Right lung (tissue), 5 donors: ENCODE measurements around the gene PLEKHA6. TPM values are rescaled to one million over a fixed set of nuclear protein-coding genes. Genes with fewer than 3 reads are reported as not detected.

Experiments used
- DNase-seq, 2 donors: peaks; one replicate each; pipeline ENCODE4 v3.0.0-alpha.2; 2013
- polyA plus RNA-seq, 5 donors: library from polyadenylated mRNA; unstranded; fragments of 120-200 nt; gene quantifications; one replicate each; pipeline versions ENCODE4 v1.2.1 to v1.2.3, GENCODE V29; 2013; ENCODE audit warnings: inconsistent platforms in 1 of 5, low replicate concordance in 1 of 5; ENCODE audit not compliant: insufficient read length in 5 of 5, insufficient read depth in 1 of 5

Gene PLEKHA6
- polyA plus RNA-seq, 5 donors, result 13.9 to 20.4 (median 16.4) TPM

DNA sequence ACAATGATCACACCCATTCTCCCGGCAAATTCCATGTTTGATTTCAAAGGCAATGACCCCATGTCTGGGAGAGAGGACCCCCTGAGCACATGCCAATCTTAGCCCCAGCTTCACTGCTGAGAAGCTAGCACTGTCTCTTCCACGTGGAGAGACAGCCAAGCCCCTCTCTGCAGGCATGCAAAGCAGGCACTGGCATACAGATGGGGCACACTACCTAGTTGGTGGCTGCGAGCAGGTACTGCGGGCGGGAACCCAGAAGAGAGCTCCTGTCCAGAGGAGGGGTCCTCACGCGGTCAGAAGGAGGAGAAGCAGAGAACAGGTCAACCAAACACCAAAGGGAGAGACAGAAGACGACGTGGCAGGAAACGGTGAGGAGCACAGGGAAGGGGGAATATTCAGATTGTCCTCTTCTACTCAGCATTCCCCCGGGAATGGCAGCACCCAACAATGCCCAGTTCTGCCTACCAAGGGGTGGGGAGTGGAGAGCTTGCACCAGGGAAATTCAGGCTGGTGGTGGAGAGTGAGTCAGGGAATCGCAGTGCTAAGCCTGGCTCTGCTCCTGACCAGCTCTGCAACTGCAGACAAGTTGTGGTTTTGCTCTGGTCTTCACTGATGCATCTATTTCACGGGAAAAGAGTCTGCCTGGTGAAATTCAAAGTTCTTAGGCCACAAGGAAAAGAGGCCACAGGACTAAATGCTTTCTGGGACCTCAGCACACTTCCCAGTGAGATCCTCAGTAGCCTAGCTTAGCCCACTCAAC lies 97.8 kb downstream of the PLEKHA6 start:
- DNase-seq, result no peak

GRCh38 chr1:204261266-204261665 lies 98.5 kb downstream of the PLEKHA6 start:
- DNase-seq, result no peak

DNA sequence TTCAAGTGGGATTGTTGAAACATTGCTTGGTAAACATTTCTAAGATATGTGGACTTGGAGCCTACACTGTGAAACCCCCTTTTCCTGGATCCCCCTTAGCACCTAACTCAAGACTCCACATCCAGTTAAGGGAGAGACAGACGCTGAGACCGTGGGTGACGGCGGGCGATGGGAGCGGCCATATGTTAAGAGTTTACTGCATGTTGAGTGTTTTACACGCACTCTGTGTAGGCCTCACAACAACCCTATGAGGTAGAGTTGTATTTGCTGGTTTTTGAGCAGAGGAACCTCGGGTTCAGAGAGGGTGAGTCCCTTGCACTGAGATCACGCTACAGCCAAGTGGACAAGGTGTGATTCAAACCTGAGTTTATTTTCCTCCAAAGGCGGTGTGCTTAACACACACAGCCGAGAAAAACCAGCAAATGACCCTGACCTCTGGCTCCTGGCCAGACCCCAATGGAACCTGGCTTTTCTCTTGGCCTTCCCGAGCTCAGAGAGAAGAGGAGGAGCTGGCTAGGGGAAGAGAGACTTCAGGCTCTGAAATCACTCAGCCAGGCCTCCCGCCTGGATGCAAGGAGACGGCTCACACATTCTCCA lies 99.0 kb downstream of the PLEKHA6 start:
- DNase-seq, result no peak

DNA sequence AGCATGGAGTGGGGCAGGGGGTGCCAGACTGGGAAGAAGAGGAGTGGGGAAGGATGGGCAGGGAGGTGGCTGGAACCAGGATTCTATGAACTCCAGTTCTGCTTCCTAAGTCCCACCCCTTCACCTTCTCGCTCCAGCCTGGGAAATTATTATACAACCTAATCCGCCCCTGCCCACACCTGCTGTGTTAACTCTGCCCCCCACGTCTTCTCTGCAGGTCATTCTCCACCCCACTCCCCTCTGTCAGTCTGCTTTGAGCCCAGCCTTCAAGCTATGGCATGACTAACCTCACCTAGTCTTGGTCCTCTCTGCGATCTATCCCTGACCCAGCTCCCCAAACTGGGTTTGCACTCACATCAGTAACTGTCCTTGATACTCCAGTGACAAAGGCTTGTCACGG lies 99.9 kb downstream of the PLEKHA6 start:
- no peak for DNase-seq

DNA sequence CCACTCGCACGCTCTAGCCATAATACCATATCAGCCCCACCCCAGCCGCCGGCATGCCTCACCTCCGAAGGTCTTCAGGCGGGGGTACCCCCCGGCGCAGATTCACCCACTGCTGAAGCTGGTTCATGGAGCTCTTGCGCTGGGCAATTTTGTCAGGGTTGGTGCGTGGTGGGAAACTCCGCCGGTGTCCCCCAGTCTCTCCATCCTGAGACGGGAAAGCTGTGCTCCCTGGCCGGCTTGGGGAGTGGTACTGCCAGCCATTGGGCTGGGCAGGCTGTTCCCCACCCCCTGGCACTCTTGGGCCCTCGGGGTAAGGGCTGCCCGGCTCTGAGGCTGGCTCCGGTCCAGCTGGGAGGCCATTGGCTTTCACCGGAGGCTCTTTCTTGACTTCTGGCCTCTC lies 100.5 kb downstream of the PLEKHA6 start:
- DNase-seq, result no peak

DNA sequence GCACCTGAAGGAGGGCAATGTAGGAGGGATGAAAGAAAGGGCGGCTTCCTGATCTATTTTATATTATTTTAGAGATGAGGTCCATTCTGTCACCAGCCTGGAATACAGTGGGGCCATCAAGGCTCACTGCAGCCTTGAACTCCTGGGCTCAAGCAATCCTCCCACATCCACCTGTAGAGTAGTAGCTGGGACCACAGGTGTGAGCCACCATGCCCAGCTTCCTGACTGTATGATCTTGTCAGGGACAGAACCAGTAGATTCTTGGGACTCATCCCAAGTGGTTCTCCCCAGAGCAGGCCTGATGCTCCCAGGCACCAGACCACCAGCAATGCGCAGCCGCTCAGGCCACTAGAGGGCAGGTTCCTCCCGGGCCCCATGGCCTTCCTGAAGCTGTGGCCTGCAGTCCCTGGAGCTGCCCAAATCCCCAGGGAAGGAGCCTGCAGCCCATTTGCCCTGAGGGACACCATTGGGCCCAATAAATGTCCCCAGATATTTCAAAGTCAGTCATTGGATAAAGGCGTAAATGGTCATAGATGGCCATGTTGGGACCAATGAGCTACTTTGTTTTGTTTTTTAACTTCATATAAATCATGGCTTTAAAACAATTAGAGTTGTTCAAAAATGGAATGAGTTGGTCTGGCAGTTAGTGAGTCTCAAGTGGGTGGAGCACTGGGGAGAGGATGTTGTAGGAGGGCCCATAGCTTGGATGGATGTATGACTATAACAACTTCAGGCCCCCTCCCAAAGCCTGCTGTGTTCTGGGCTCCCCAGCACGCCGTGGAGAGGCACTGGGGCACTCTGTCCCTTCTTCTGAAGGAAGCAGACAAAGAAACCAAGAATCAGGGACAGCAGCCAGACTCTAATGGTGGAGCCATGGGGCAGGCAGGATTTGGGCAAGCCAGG lies 101.3 kb downstream of the PLEKHA6 start:
- DNase-seq, result peak in 1 of 2 donors; percentile 58

DNA sequence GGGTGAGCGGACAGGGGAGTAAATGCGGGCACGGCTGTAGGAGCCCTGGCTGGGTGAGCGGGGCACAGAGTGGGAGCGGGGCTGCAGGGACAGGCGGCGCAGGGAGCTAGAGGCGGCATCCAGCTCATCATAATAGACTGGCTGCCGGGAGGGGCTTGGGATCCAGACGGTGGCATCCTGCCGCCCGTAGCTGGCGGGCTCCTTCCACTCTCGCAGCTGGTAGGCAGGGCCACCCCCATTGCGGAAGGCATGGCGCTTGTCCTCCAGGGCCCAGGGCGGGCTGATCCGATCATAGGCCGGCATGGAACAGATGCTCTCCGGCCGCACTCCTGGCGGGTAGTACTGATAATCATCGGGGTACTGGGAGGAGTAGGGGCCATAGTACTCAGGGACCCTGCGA lies 102.3 kb downstream of the PLEKHA6 start:
- no peak for DNase-seq

DNA sequence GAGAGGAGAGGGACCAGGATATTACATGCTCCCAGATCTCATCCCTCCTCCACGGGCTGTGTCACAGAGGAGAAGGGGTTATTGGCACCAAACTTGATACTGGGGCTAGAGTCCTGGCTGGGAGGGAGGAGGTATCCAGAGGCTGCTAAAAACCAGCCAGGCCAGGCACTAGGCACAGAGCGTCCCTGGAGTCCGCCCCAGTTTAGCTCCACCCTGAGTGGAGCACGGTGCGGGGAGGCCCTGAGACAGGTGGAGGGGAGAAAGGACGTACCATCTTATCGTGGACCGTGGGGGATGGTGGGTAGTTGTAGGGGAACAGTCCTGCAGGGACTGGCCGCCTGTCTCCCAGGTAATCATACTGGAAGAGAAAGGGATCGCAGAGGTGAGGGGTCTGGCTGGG lies 103.2 kb downstream of the PLEKHA6 start:
- no peak for DNase-seq

DNA sequence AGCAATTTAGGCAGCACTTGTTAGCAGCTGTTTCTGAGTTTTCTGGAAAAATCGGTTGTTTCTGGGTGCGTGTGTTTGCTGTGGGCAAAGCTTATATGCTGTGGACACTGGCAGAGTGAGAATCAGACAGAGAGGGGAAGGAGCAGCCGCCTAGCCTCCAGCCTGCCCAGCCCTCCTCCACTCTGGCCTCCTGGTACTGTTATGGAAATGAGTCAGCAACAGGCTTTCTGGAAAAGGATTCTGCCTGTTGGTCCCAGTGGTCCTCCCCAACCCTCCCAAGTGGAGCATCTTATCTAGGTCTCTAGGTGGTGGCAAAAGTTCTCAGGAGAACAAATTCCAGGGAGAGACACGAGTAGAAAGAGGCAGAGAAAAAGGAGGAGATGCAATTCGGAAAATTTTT lies 103.8 kb downstream of the PLEKHA6 start:
- no peak for DNase-seq

DNA sequence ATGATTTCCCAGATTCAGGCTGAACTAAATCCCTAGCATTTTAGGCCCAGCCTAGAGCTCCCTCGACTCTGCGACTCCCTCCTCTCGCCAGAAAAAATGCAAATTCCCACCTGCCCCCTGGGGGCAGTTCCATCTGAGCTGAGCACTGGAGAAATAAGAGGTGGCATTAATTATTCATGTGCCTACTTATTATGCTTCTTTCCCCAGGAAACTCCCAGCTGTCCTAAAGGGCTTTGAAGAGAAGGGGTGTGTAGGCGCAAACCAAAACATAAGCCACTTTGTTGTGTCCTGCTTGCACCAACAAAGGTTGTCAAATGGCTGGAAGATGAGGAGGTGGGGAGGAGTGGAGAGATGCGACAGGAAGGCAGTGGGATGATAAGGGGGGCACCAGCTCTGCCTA lies 104.5 kb downstream of the PLEKHA6 start:
- no peak for DNase-seq

DNA sequence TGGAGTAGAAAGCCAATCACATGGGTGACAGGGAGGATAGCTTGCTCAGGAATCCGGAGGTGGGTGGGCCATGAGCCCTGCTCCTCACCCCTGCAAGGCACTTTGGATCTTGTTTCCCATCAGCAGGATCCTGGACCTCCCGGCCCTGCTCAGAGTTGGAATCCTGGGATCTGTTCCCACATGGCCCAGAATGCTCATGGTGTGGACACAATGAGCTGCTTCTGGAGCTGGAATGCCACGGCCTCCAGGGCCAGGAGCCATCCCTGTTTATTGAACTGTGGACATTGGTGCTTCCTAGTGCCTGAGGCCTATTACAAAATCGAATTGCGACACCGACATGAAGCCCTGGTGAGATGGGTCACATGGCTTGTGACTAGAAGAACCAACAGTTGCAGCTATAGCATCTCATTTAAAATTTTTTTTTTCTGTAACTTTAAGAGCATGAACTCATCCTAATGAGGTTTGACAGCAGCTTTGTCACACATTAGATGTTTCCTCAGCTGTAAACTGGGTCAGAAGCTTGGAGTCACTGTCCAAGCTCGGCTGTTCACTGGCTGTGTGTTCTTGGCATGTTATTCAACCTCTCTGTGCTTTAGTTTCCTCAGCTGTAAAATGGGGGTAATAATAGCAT lies 105.6 kb downstream of the PLEKHA6 start:
- no peak for DNase-seq

DNA sequence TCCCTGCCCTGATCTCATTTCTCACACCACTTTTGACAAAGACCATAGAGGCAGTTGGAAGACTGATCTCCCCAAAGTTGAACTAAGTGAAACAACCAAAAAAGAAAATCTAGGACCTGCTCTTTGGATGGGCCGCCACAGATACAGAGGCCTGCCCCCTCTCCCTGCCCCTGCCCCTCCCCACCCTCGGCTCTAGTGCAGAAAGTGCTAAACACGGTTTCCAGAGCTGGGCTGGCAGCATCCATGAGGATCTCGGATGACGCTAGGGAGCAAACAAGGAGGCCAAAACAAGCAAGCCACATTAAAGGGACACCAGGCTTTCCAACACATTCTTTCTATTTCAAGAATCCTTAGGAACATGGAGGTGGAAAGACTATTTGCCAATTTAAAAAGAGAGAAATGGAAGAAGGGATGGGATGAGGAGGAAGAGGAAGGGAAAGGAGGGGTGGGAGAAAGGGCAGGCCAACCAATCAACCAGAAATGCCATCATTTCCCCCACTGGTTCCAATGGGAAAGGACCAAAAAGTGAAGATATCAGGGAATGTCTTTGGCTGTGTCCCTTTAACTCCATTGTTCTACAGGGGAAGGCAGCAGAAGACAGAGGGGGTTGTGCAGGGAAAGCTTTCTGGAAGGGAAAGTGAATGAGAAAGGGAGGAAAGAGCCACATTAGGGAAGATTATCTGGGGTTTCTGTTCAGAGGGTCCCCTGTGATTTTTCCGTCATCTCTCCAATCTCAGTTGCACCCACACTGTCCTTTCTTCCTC lies 107.6 kb downstream of the PLEKHA6 start:
- DNase-seq, result no peak

GRCh38 chr1:204251286-204251685 lies 108.4 kb downstream of the PLEKHA6 start:
- DNase-seq, result no peak

- DNase-seq, result no peak
Measured at GRCh38 chr1:204250428-204251030, 109.2 kb downstream of the PLEKHA6 start.

DNA sequence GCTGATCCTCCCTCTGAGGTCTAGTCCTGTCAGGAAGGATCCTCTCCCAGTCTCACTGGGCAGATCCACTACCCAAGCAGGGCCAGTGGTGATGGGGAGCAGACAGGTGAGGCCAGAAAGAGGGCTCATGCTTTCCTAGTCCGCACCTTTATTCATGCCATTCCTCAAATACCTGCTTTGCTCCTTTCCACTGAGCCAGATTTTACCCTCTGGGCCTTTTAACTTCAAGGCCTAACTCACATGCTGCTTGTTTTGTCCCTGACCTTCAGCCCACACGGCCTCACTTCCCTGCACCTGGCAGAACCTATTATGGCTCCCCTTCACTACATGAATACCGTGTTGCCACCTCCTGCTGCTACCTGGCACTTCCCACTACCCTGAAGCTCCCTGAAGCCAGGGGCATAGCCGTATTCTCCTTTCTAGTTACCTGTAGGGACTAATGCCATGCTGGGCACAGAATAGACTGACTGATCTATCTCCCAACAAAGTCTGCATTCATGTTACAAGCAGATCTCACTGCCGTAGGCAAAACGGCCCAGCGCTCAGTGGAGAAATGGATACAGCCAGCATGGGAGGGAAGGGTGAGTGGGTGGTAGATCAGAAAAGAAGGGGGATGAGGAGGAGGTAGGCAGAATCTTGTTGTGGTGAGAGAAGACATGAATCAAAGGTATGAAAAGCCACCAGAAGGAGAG lies 109.8 kb downstream of the PLEKHA6 start:
- DNase-seq, result no peak

GRCh38 chr1:204248954-204249353 lies 110.8 kb downstream of the PLEKHA6 start:
- no peak for DNase-seq

- DNase-seq, result no peak
Measured at GRCh38 chr1:204246876-204247275, 112.9 kb downstream of the PLEKHA6 start.

- DNase-seq, result no peak
Measured at GRCh38 chr1:204242920-204243319, 116.8 kb downstream of the PLEKHA6 start.

GRCh38 chr1:204241914-204242313 lies 117.8 kb downstream of the PLEKHA6 start:
- no peak for DNase-seq

- no peak for DNase-seq
Measured at GRCh38 chr1:204241050-204241449, 118.7 kb downstream of the PLEKHA6 start.
